Activated CD8-positive, alpha-beta memory T cell treated with anti-CD3 and anti-CD28 coated beads for 36 hours (primary cell): ENCODE measurements around the gene PRTFDC1. TPM values are rescaled to one million over a fixed set of nuclear protein-coding genes. Genes with fewer than 3 reads are reported as not detected.

Experiments
- CTCF ChIA-PET: fragments of 350-600 bp; sonication (Branson Sonifier 250); formaldehyde crosslinking; loops from one replicate; lab custom pipeline; 2021; ENCODE audit warnings: antibody characterized with exemption; lab: Charles Lee
- POLR2A ChIA-PET: fragments of 350-600 bp; sonication (Branson Sonifier 250); formaldehyde crosslinking; loops from one replicate; lab custom pipeline; 2021; ENCODE audit warnings: antibody characterized with exemption; lab: Charles Lee
- total RNA-seq, 2 experiments: library from RNA; stranded (reverse); gene quantifications; one replicate each; pipeline ENCODE4 v1.2.3, GENCODE V29; 2021

PRTFDC1 gene
- total RNA-seq, 2 experiments from 2014 or later, result 1.7 to 2.4 TPM

DNA sequence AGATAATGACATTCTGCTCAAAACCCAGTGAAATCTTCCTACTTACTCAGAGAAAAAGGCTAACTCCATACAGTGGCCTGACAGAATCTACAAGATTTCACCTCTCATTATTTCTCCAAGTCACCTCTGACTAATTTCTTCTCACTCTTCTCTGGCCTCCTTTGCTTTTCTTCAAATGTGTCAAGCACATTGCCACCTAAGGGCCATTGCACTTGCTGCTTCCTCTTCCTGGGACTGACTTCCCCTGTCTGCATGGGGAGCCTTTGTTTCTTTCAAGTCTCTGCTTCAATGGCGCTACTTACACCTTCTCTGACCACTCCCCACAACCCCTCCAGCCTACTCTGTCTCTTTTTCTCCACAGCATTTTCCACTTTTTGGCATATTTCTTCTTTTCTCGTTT lies 36.0 kb downstream of the PRTFDC1 start:
- POLR2A ChIA-PET, result no interaction called here
- CTCF ChIA-PET, result no interaction called here

DNA sequence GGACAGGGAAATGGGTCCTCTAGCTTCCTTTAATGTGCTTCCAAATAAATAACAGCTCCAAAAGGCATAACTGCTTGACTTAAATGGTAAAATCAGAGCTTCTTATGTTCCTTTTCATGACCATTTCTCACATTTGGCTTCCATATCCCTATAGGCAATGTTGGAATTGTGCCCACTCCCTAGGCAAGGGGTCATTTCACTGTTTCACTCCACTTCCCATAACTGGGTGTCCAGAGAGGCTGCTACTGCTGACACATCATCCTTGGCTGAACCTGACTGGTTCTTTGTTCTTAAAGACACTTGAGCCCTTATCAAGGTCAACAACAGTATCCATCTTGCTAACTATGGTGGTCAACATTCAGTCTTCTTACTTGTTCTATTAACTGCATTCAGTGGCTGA lies 37.1 kb downstream of the PRTFDC1 start:
- ChIA-PET CTCF (interaction anchor here (1.1 kb wide), 1 partner anchor 13 kb away, joined by 3 read pairs; no protein-coding TSS in a partner anchor), POLR2A (no interaction called here)

DNA sequence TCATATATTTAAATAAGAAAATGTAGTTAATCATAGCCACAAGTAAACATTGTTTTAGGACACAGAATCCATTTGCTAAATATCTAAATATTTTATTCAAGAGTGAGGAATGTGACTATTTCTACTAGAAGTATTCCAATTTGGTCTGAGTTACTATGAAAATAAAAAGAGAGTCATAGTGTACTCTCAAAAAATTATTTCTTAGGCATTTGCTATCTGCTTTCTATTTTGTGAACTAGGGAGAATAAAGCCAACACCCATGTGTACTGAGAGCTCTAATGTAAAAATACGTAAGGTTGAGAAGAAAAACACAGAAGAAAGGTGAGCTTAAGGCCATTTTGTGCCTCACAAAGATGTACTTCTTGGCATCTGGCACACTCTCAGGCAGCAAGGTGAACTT lies 38.3 kb downstream of the PRTFDC1 start:
- ChIA-PET POLR2A (no interaction called here), CTCF (interaction anchor here (1.1 kb wide), 1 partner anchor 12 kb away, joined by 3 read pairs; no protein-coding TSS in a partner anchor)

DNA sequence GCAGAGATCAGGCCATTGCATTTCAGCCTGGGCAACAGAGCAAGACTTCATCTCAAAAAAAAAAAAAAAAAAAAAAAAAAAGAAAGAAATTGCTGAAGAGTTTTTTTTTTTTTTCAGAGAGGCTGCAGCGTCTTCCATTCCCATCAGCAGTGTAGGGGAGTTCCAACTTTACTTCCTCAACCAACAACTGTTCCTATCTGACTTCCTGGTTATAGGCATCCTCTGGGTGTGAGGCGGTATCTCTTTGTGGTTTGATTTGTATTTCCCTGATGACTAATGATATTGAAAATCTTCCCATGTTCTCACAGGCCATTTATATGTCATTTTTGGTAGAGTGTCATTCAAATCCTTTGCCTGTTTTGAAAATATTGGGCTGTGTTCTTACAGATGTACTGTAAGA lies 40.2 kb downstream of the PRTFDC1 start:
- POLR2A ChIA-PET, result no interaction called here

DNA sequence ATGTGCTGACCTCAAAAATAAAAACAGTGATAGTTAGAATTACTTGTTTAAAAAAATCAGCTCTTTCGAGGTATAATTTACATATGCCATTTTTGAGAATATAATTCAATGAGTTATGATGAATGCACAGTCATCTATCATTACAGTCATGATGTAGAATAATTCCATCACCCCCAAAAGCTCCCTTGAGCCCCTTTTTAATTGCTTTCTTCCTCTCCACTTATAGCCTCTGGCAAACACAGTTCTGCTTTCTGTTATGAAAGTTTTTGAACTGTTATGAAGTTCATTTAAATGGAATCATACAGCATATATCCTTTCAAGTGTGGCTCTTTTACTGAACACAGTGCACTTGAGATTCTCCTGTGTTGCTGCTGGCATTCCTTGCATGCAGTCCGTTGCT lies 41.4 kb downstream of the PRTFDC1 start:
- POLR2A ChIA-PET, result no interaction called here
- CTCF ChIA-PET, result no interaction called here

More for the DNA sequence above, 40.2 kb downstream of the PRTFDC1 start:
- CTCF ChIA-PET, result no interaction called here

DNA sequence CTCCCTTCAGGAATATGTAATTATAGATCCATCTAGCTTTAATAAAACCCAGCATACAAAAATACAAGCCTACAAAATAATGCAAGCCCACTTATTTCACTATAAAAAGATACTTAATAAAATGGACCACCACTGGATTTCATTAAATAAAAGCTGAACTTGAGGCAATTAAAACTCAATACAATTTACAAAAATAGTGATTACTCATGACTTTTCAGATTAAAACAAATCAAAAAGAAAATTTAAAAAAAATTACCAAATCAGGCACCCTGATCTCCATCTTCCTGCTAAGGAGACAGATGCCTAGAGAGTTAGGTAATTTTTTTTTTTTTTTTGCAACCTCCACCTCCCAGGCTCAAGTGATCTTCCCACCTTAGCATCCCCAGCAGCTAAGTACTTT lies 41.8 kb downstream of the PRTFDC1 start:
- POLR2A ChIA-PET, result no interaction called here
- CTCF ChIA-PET, result no interaction called here

DNA sequence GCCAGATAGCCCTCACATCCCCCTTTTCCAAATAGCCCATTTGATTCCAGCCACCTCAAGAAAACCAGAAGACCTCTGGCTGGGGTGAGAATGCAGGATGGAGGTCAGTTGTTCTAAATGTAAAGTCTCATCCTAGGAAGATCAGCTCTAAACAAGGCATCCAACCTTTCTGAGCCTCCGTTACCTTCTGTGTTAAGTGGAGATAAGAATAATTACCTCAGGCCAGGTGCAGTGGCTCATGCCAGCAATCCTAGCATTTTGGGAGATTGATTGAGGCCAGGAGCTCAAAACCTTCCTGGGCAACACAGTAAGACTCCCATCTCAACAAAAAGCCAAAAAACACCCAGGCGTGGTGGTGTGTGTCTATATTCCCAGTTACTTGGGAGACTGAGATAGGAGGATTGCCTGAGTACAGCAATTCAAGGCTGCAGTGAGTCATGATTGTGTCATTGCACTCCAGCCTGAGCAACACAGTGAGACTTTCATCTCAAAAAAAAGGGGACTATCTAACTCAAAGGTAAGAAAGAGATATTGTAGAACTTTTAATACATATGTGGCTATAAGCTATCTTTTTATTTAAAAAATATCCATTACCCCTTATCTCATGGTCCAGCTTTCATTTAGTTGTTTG lies 43.5 kb downstream of the PRTFDC1 start:
- CTCF ChIA-PET, result no interaction called here
- POLR2A ChIA-PET, result no interaction called here

DNA sequence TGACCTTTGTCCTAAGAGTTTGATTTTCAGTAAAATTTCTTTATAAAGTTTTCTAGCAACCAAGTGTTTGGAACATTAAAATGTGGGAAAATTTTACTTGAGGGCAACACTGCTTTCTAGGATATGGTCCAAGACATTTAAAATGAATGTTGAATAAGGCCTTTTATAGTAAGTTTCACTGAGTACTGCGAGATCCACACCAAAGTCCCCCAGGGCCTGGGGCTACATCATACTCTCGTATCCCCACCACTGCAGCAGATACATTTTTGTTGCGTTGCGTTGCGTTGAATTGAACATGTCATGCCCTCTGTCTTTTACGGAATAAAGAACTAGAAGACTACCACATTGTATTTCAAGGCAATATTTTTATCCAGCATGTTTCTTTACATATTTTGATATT lies 44.5 kb downstream of the PRTFDC1 start:
- CTCF ChIA-PET, result interaction anchor here (0.5 kb wide), 1 partner anchor 134 kb away, joined by 3 read pairs; no protein-coding TSS in a partner anchor
- POLR2A ChIA-PET, result no interaction called here

DNA sequence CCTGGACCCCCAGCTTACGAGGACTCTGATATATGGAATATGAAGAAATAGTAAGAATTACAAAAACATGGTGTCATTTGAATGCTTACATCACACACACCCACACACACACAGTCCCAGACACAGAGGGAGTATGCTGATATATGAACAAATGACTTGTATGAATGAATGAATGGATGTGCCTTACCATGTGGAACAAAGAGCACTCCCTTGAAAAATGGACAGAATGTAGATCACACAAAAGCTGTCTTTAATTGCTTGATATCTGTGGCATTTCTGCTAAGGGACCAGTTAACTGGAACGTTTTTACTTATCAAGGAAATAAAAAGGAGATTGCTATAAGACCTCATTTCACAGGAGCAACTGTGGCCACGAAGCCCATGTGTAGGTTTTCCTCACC lies 46.0 kb downstream of the PRTFDC1 start:
- ChIA-PET CTCF (interaction anchor here (0.6 kb wide), 1 partner anchor 32 kb away, joined by 3 read pairs; no protein-coding TSS in a partner anchor), POLR2A (no interaction called here)

DNA sequence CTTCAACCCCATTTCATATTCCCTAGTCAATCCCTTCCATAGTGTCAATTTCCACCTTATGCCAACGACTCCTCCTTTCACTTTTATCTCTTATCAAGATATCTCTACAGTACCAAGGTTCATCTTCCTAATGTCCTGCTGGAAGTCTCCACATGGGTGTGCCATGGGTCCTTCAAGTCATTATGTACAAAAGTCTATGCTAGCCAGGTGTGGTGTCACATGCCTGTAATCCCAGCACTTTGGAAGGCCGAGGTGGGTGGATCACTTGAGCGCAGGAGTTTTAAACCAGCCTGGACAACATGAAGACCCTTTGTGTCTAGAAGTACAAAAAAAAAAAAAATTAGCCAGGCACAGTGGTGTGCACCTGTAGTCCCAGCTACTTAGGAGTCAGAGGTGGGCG lies 47.6 kb downstream of the PRTFDC1 start:
- ChIA-PET POLR2A (no interaction called here), CTCF (no interaction called here)

DNA sequence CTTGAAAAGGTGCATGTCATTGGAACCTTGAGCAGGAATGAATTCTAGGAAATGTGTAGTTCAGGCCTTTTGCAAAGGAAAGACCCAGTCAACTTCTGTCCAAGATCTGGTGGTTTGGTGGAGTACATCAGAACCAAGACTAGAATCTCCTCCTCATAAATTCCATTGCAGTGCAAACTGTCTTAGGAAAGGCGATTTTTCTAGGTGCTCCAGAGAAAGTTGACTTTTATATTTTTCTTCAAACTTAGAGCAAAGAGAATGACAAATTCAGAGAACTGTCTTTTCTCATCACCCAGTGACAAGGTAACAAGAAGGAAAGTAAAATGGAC lies 50.0 kb downstream of the PRTFDC1 start:
- ChIA-PET CTCF (interaction anchor here (0.7 kb wide), 1 partner anchor 12 kb away, joined by 3 read pairs; no protein-coding TSS in a partner anchor), POLR2A (no interaction called here)

DNA sequence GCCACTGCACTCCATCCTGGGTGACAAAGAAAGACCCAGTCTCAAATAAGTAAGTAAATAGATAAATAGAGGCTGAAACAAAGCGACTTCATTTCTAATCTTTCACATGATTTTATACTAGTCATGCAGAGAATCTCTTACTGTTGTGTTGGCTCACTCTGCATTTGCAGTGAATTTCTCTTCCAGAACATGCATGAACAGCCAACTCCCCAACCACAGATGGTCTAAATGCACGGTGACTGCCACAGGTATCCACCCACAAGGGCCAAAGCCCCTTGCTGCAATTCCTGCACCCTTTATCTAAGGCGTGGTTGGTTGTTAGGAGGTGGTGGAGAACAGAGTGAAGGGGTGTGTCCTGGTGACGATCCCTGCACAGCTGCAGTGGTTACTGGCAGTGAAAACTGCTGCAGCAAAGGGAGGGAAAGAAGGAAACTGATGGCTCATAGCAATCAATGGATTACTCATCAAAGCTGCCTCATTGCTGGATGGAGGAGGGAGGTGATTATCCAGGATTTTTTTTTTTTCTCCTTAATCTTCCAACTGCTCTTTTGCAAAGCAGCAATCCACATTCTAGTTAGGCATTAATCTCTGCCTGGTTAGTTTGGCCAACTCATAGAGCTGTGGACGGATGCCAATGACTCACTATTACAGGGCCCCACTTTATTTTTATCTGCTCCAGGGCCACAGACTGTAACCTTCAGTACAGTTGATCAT lies 50.6 kb downstream of the PRTFDC1 start:
- ChIA-PET CTCF (interaction anchor here (0.7 kb wide), 1 partner anchor 13 kb away, joined by 3 read pairs; no protein-coding TSS in a partner anchor), POLR2A (interaction anchor here (0.6 kb wide), 1 partner anchor 19 kb away, joined by 3 read pairs; no protein-coding TSS in a partner anchor)

DNA sequence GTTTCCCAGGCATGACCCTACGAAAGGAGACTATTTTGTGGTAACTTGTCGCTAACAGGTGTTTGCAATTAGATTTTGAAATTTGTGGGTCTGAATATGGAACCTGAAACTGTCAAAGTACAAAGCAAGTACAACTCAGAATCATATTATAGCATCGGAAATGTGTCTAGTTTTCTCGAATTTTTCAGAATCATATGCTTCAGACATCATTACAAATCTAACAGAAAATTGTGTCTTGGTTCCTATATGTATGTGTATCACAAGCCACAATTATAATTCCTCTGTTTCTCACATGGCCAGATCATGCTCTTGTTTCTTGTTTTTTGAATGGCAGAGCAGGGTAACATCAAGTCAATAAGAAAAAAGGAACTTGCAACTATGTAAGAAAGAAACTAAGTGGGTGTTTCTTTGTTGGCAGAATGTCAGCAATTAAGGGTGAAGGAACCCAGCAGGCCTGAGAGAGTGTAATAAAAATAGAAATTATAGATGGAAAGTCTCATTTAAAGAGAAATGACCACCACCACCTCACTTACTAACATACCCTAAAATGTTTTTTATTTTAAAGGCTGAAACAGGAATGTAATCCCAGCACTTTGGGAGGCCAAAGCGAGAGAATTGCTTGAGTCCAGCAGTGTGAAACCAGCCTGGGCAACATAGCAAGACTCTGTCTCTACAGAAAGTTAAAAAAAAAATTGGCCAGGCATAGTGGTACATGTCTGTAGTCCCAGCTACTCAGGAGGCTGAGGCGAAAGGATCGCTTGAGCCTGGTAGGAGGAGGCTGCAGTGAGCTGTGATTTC lies 51.3 kb downstream of the PRTFDC1 start:
- ChIA-PET POLR2A (interaction anchor here (0.6 to 1.5 kb wide), 2 partner anchors 20 to 51 kb away, joined by 3 read pairs; no protein-coding TSS in a partner anchor), CTCF (interaction anchor here (0.9 kb wide), 1 partner anchor 20 kb away, joined by 4 read pairs; no protein-coding TSS in a partner anchor)

DNA sequence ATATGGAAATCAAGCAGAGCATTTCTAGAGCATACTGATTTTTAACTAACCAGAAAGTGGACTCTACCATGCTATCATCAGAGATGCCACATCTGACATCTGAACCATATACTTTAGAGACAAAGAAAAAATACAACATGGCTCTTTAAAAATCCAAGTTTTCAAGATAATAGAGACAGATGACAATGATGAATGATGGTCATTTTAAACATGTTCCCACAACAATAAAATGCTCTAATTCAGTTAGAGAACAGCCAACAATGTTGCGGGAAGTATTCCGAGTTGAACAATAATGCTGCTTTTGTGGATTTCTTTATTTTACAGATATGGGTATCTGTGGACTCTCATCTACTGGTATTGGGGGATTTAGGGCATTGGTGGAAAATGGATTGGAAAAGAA lies 52.8 kb downstream of the PRTFDC1 start:
- CTCF ChIA-PET, result interaction anchor here (0.5 kb wide), 1 partner anchor 171 kb away, joined by 4 read pairs; no protein-coding TSS in a partner anchor
- POLR2A ChIA-PET, result interaction anchor here (1.5 kb wide), 1 partner anchor 52 kb away, joined by 3 read pairs; no protein-coding TSS in a partner anchor

DNA sequence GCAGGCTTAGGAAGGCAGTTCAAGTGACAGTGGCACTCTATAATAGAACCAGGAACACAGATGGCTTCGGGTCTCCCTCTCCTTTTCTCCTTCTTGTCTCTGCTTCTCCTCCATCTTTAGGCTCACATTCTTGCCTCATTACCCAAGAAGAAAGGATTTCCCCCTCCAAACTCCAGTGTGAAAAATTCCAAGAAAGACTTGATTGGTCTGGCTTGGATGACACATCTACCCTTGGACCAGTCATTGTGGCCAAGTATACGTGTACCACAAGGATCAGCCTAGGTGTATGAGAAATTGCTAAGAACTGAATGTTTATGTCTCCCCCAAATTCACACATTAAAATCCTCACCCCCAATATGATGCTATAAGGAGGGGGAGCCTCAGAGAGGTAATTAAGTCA lies 53.9 kb downstream of the PRTFDC1 start:
- ChIA-PET CTCF (no interaction called here), POLR2A (no interaction called here)

DNA sequence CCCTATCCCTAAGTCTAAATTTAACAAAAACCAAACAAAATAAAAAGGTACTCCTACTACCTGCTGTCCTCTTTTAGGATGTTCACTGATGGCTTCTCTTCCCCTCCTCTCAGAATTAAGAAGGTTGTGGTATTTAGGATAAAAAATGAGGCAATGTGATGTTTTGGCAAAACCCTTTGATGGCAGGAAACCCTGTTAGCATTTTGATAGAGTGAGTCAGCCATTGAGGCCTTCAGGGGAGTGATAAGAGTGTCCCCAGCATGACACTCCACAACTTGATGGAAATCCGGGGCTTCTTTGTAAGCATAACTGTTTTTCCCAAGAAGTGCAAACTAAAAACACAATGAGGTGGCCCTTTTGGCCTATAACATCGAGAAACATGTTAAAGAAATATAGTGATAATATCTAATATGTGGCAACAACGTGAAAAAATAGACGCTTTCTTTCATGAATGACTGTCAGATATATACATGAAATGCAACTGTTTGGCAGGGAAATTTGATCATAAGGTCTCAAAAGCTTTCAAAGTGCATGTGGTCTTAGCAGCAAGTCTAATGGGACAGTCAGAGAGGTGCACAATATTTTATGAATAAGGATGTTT lies 55.0 kb downstream of the PRTFDC1 start:
- POLR2A ChIA-PET, result no interaction called here
- CTCF ChIA-PET, result no interaction called here

DNA sequence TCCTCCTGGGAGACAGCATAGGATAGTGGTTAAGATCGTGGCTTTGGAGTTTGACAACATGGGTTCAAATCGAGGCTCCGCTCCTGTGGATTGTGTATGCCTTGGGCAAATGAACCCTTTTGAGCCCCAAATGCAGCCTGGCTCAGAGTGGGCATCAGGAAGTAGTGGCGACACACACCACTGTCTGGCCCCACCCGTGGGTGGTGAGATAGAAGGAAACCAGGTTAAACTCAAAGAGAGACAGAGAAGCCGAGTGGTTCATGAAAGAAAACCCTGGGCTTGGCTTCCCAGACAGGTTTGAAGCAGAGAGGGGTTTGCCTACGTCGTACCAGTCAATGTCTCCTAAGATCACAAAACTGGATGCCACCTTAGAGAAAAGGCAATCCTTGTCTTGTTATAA lies 57.7 kb downstream of the PRTFDC1 start:
- CTCF ChIA-PET, result no interaction called here
- POLR2A ChIA-PET, result interaction anchor here (0.6 kb wide), 1 partner anchor 13 kb away, joined by 7 read pairs; no protein-coding TSS in a partner anchor

DNA sequence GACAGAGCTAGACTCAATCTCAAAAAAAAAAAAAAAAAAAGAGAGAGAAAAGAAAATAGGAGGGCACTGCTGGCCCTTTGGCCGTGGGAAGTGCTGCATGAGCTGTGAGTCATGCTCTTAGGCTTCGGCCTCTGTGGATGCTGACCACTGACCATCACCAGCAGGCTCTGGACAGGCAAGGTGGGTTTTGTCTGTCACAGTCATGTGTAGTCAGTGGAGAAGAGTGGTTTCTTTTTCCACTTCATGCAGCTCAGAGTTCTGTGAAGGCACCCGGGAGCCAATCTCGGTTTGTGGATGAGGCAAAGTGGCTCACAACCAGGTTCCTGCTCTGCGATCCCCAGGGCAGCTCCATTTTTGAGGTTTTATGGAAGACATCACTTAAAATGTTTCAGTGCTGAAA lies 58.1 kb downstream of the PRTFDC1 start:
- CTCF ChIA-PET, result no interaction called here
- POLR2A ChIA-PET, result interaction anchor here (0.6 kb wide), 1 partner anchor 13 kb away, joined by 7 read pairs; no protein-coding TSS in a partner anchor

DNA sequence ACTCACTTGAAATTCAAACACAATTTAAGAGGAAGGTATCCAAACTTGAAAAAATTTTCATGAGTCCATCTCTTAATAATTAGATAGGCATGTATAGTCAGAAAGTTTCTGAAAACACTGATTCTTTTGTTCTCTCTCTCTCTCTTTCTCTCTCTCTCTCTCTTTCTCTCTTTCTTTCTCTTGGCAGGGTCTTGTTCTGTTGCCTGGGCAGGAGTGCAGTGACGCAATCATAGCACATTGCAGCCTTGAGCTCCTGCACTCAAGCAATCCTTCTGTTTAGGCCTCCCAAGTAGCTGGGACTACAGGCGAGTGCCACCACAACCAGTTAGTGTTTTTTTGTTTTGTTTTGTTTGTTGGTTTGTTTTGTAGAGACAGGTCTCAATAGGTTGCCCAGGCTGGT lies 59.3 kb downstream of the PRTFDC1 start:
- ChIA-PET CTCF (no interaction called here), POLR2A (no interaction called here)
